ENCODE results near the gene ZRANB3. TPM values are rescaled to one million over a fixed set of nuclear protein-coding genes. Genes with fewer than 3 reads are reported as not detected.

Gene ZRANB3
- total and polyA plus RNA-seq, 10 donors = 2.2 to 11.1 (median 6.9) TPM

GRCh38 chr2:135159191-135159590 lies 371.8 kb downstream of the ZRANB3 start:
- no peaks in the 10 kb centered on the region for H3K9me3 ChIP-seq
- TF ChIP-seq, protein P1, sequence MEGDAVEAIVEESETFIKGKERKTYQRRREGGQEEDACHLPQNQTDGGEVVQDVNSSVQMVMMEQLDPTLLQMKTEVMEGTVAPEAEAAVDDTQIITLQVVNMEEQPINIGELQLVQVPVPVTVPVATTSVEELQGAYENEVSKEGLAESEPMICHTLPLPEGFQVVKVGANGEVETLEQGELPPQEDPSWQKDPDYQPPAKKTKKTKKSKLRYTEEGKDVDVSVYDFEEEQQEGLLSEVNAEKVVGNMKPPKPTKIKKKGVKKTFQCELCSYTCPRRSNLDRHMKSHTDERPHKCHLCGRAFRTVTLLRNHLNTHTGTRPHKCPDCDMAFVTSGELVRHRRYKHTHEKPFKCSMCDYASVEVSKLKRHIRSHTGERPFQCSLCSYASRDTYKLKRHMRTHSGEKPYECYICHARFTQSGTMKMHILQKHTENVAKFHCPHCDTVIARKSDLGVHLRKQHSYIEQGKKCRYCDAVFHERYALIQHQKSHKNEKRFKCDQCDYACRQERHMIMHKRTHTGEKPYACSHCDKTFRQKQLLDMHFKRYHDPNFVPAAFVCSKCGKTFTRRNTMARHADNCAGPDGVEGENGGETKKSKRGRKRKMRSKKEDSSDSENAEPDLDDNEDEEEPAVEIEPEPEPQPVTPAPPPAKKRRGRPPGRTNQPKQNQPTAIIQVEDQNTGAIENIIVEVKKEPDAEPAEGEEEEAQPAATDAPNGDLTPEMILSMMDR (IDR thresholded peaks at IDR 0.05 in 8 of 11, conservative IDR thresholded peaks at IDR 0.05 in 3 of 11) = no peak
- TF ChIP-seq POLR2AphosphoS5 (IDR thresholded peaks at IDR 0.05) (no peak), POLR2A (IDR thresholded peaks at IDR 0.05) (no peak)
- no peak for DNase-seq
- H3K4me3 ChIP-seq = no peak overlapping the region
- no peak overlapping the region for H3K27ac ChIP-seq
- no peaks in the 10 kb centered on the region for H3K27me3 ChIP-seq (replicated peaks in 1 of 7)
- no peaks in the 10 kb centered on the region for H3K4me1 ChIP-seq
- intact Hi-C loops (cut with DNase I; ENCODE audit: low total_unique reads) = no loop called here
- 94 to 100% (median 98%) methylated on average over 2 of the region's 2 CpGs for WGBS, 5 donors
- H3K36me3 ChIP-seq = peaks cover 0 to 99% (median 54%) of the 10 kb centered on the region in 6 donors

DNA sequence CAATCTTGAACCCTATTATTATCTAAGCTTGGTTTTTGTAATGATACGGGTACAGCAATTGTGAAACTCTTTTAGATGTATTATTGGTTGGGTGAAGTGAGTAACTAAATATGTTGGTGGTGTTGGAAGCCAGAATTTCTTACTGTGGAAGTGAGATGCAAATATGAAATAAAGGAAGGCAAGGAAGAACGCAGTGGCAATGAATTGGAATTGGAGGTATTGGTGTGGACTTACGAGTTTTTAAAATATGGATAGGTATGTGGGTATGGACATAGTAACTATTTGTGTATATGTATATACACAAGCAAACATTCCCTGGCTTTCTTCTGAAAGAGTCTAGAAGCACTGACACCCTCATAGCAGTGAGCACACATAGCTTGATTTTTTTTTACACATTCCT lies 373.2 kb downstream of the ZRANB3 start:
- no peak for TF ChIP-seq POLR2A (IDR thresholded peaks at IDR 0.05)
- Histone ChIP-seq H3K27ac (no peak overlapping the region), H3K4me1 (no peaks in the 10 kb centered on the region), H3K9me3 (no peaks in the 10 kb centered on the region), H3K27me3 (replicated peaks in 1 of 7) (no peaks in the 10 kb centered on the region), H3K4me3 (no peak overlapping the region), H3K36me3 (peaks cover 0 to 99% (median 57%) of the 10 kb centered on the region in 6 donors)
- WGBS, 5 donors = 91 to 96% (median 94%) methylated on average over 3 of the region's 3 CpGs
- intact Hi-C loops (cut with DNase I; ENCODE audit: low total_unique reads) = no loop called here
- DNase-seq = no peak

DNA sequence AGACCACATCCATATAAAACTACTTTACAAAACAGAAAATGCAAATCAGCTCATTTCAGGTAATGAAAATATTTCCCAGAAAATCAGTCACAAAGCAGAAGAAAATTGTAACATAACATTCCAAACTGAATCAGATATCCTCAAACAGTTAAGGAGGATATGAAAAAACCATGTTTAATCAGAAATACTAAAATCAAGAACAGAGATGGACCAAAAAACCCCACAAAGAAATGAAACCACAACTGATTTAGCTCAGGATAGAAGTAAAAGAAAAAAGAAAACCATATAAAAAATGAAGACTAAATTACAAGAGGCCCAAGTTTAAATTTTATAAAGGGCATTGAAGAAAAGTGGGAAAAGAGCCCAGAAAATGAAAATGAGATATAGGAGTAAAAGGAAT lies 376.1 kb downstream of the ZRANB3 start:
- no peak for DNase-seq
- Histone ChIP-seq H3K4me1 (no peaks in the 10 kb centered on the region), H3K36me3 (peaks cover 0 to 100% (median 76%) of the 10 kb centered on the region in 6 donors), H3K4me3 (no peak overlapping the region), H3K27ac (no peak overlapping the region), H3K9me3 (no peaks in the 10 kb centered on the region), H3K27me3 (replicated peaks in 1 of 7) (no peaks in the 10 kb centered on the region)
- intact Hi-C loops (cut with DNase I; ENCODE audit: low total_unique reads) = no loop called here
- TF ChIP-seq, protein P1 (IDR thresholded peaks at IDR 0.05 in 8 of 11, conservative IDR thresholded peaks at IDR 0.05 in 3 of 11) = no peak
- TF ChIP-seq POLR2A (IDR thresholded peaks at IDR 0.05) (no peak), POLR2AphosphoS5 (IDR thresholded peaks at IDR 0.05) (no peak)

DNA sequence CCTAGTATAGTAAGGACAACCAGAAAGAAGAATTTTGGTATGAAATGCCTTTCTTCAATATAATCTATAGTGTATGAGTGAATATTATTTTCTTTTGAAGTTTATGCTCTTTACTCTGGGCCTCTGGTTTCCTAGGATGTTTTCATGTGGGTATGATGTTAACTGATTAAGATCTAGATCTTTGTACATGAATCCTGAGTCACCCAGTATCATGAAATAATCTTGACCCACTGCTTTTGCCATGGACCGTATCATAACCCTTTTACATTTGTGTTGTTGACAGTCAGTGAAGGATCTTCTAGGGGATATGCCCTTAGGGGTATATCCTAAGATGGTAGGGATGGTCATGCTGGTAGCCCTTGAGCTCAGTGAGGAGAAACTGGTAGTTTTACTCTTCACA lies 378.7 kb downstream of the ZRANB3 start:
- DNase-seq = no peak
- no peaks in the 10 kb centered on the region for H3K9me3 ChIP-seq
- TF ChIP-seq, protein P1 (IDR thresholded peaks at IDR 0.05 in 8 of 11, conservative IDR thresholded peaks at IDR 0.05 in 3 of 11) = no peak
- intact Hi-C loops (cut with DNase I; ENCODE audit: low total_unique reads) = no loop called here
- H3K36me3 ChIP-seq = peaks cover 0 to 85% (median 62%) of the 10 kb centered on the region in 6 donors
- H3K4me1 ChIP-seq = no peaks in the 10 kb centered on the region
- WGBS, 5 donors = 84 to 94% (median 87%) methylated on average over 1 of the region's 1 CpG
- H3K4me3 ChIP-seq = no peak overlapping the region
- no peak overlapping the region for H3K27ac ChIP-seq
- no peaks in the 10 kb centered on the region for H3K27me3 ChIP-seq (replicated peaks in 1 of 7)

DNA sequence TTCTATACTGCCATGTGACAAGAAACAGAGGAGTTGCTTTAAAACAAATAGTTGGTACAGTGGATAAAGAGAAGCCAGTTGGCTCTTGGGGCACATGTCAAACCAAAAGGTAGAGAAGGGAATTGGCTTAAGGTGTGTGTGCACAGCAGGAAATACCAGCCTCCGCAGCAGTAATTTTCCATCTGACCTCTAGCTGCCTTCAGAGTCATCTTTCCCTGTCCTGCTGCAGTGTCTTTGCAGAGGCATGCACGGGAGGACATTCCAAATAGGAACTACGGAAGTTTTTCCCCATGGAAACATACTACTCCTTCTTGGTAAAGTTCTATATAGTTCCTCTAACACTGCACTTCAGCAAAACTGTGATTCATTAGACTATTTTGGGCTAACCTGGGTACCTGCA lies 379.4 kb downstream of the ZRANB3 start:
- Histone ChIP-seq H3K4me1 (no peaks in the 10 kb centered on the region), H3K27me3 (replicated peaks in 1 of 7) (no peaks in the 10 kb centered on the region), H3K9me3 (no peaks in the 10 kb centered on the region), H3K4me3 (no peak overlapping the region), H3K36me3 (peaks cover 0 to 85% (median 56%) of the 10 kb centered on the region in 6 donors), H3K27ac (no peak overlapping the region)
- TF ChIP-seq POLR2A (IDR thresholded peaks at IDR 0.05) = no peak
- TF ChIP-seq POLR2AphosphoS5 (IDR thresholded peaks at IDR 0.05) = no peak
- TF ChIP-seq, protein P1 (IDR thresholded peaks at IDR 0.05 in 8 of 11, conservative IDR thresholded peaks at IDR 0.05 in 3 of 11) = no peak
- 88 to 100% (median 93%) methylated on average over 3 of the region's 3 CpGs for WGBS, 5 donors
- DNase-seq = no peak
- intact Hi-C loops (cut with DNase I; ENCODE audit: low total_unique reads) = no loop called here

Data from spleen (tissue), 11 donors.